ENCODE results near the gene POLR3E. TPM values are rescaled to one million over a fixed set of nuclear protein-coding genes. Genes with fewer than 3 reads are reported as not detected.

Gene POLR3E
- total and polyA plus RNA-seq, 8 donors: 29.2 to 61.2 (median 52.0) TPM

DNA sequence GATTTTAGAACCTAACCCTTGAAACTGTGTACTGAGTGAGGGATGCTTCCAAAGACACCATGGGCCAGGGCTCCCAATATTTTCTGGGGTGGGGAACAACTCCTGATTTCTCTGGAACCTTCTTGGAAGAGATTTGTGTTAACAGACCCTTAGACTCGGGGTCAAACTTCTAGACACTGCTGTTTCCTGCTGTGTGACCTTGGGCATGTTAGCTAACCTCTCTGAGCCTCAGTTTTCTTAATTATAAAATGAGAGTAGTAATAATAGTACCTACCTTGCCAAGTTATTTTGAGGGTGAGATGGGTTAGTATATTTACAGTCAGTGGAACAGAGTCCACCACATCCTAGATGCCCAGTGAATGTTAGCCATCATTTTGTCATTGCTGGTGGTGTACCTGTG lies 18.8 kb downstream of the POLR3E start:
- ATAC-seq: no peak

DNA sequence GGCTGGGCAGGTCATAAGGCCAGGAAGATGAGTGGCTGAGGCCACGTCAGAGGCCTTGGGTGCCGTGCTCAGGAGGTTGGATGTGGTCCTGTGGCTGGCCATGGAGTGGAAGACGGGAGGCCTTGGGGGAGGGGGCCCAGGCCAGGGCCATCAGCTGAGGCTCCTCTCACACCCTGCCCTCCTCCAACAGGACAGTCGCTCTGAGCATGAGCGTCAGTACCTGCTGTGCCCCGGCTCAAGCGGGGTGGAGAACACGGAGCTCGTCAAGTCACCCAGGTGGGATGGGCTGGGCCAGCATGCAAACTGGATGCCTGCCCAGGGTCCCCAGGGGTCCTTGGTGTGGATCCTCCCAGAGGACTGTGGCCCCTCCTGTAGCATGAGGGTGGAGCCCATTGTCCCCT lies 19.2 kb downstream of the POLR3E start:
- TF ChIP-seq, protein P1, sequence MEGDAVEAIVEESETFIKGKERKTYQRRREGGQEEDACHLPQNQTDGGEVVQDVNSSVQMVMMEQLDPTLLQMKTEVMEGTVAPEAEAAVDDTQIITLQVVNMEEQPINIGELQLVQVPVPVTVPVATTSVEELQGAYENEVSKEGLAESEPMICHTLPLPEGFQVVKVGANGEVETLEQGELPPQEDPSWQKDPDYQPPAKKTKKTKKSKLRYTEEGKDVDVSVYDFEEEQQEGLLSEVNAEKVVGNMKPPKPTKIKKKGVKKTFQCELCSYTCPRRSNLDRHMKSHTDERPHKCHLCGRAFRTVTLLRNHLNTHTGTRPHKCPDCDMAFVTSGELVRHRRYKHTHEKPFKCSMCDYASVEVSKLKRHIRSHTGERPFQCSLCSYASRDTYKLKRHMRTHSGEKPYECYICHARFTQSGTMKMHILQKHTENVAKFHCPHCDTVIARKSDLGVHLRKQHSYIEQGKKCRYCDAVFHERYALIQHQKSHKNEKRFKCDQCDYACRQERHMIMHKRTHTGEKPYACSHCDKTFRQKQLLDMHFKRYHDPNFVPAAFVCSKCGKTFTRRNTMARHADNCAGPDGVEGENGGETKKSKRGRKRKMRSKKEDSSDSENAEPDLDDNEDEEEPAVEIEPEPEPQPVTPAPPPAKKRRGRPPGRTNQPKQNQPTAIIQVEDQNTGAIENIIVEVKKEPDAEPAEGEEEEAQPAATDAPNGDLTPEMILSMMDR (IDR thresholded peaks at IDR 0.05): no peak
- Histone ChIP-seq H3K36me3 (peaks cover 0 to 99% of the 10 kb centered on the region in 2 donors), H3K4me3 (no peak overlapping the region), H3K27ac (no peak overlapping the region), H3K4me1 (peaks cover 0 to 2% of the 10 kb centered on the region in 2 donors), H3K27me3 (no peaks in the 10 kb centered on the region), H3K9me3 (no peaks in the 10 kb centered on the region)
- intact Hi-C loops (cut with DNase I): no loop called here
- no peak for ATAC-seq
- DNase-seq: no peak

More for the DNA sequence above, 18.8 kb downstream of the POLR3E start:
- no peaks in the 10 kb centered on the region for H3K9me3 ChIP-seq
- H3K36me3 ChIP-seq: peaks cover 0 to 100% of the 10 kb centered on the region in 2 donors
- H3K4me3 ChIP-seq: no peak overlapping the region
- no peaks in the 10 kb centered on the region for H3K4me1 ChIP-seq
- H3K27ac ChIP-seq: no peak overlapping the region
- no peak for DNase-seq
- H3K27me3 ChIP-seq: no peaks in the 10 kb centered on the region
- TF ChIP-seq, protein P1 (IDR thresholded peaks at IDR 0.05): no peak
- intact Hi-C loops (cut with DNase I): no loop called here

DNA sequence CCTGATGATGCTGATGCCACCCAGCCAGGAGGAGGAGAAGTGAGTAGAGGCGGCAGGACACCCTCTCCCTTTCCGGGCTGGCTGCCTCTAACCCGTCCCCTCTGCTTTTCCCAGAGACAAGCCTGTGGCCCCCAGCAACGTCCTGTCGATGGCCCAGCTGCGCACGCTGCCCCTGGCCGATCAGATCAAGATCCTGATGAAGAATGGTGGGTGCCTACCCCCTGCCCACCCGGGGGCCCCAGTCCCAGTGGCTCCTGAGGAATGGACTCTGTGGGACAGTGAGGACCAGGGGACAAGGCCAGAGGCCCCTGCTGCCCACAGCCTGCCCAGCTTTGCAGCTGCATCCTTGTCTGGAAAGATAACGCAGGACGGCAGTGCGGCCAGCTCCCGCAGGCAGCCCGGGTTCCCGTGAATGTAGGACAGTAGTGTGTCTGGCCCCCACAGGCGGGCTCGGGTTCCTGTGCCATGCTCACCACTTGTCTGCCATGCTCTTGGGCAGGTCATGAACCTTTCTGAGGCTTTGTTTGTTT lies 19.9 kb downstream of the POLR3E start:
- Histone ChIP-seq H3K27ac (no peak overlapping the region), H3K4me1 (peaks cover 0 to 5% of the 10 kb centered on the region in 2 donors), H3K4me3 (no peak overlapping the region), H3K9me3 (no peaks in the 10 kb centered on the region), H3K36me3 (peaks cover 0 to 99% of the 10 kb centered on the region in 2 donors), H3K27me3 (no peaks in the 10 kb centered on the region)
- TF ChIP-seq, protein P1 (IDR thresholded peaks at IDR 0.05): no peak
- ATAC-seq: no peak
- no peak for DNase-seq
- intact Hi-C loops (cut with DNase I): no loop called here

DNA sequence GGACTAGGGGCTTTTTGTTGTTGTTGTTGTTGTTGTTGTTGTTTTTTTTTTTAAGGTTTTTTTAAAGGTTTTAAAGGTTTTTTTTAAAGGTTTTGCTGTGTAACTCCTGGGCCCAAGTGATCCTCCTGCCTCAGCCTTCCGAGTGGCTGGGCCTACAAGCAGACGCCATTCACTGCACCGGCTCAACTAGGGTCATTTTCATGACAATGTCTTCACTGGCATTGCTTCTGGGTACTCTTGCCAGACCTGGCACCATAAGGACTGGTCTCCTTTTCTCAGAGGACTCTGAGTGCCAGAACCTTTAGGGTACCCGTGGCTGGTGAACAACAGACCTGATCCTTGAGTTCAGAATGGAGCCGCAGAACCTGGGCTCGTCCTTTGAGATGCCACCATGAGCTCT lies 20.4 kb downstream of the POLR3E start:
- peaks cover 0 to 98% of the 10 kb centered on the region in 2 donors for H3K36me3 ChIP-seq
- TF ChIP-seq, protein P1 (IDR thresholded peaks at IDR 0.05): no peak
- H3K4me3 ChIP-seq: no peak overlapping the region
- ATAC-seq (no peak), DNase-seq (no peak)
- no peaks in the 10 kb centered on the region for H3K9me3 ChIP-seq
- intact Hi-C loops (cut with DNase I): no loop called here
- H3K27me3 ChIP-seq: no peaks in the 10 kb centered on the region
- H3K27ac ChIP-seq: no peak overlapping the region
- H3K4me1 ChIP-seq: peaks cover 0 to 5% of the 10 kb centered on the region in 2 donors

DNA sequence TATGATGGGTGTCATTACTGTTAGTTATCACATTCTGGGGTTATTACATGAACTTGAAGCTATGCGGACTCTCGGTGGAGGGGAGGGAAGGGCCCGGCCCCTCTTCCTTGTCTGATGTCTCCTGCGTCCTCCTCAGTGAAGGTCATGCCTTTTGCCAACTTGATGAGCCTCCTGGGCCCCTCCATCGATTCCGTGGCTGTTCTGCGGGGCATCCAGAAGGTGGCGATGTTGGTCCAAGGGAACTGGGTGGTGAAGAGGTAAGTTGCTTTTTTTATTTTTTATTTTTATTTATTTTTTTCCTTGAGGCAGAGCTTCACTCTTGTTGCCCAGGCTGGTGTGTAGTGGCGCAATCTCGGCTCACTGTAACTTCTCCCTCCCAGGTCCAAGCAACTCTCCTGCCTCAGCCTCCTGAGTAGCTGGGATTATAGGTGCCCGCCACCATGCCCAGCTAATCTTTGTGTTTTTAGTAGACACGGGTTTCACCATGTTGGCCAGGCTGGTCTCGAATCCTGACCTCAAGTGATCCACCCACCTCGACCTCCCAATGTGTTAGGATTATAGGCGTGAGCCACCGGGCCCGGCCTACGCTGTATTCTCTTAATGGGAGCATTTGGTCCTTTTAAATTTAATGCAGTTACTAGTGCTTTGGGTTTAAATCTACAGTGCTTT lies 21.6 kb downstream of the POLR3E start:
- intact Hi-C loops (cut with DNase I): no loop called here
- no peak overlapping the region for H3K4me3 ChIP-seq
- H3K4me1 ChIP-seq: peaks cover 0 to 5% of the 10 kb centered on the region in 2 donors
- TF ChIP-seq, protein P1 (IDR thresholded peaks at IDR 0.05): peak; percentile 27 to 63
- H3K36me3 ChIP-seq: peaks cover 0 to 96% of the 10 kb centered on the region in 2 donors
- DNase-seq (peak in 1 of 4 donors; percentile 81), ATAC-seq (peak; percentile 51)
- H3K27ac ChIP-seq: no peak overlapping the region
- H3K9me3 ChIP-seq: no peaks in the 10 kb centered on the region
- H3K27me3 ChIP-seq: no peaks in the 10 kb centered on the region
